Breast epithelium (tissue), 4 donors: Measurements from ENCODE around the gene CEP43. TPM values are rescaled to one million over a fixed set of nuclear protein-coding genes. Genes with fewer than 3 reads are reported as not detected.

ENCODE experiments used
- DNase-seq, 2 donors: peaks; one replicate each; pipeline ENCODE4 v3.0.0-alpha.2; 2019; ENCODE audit warnings: low spot score in 2 of 2
- H3K27ac ChIP-seq, 2 donors: fragments of 200-600 bp; sonication (generic) in 1 of 2; one replicate each; pipeline ENCODE4 v1.5.1; 2016 to 2019; ENCODE audit warnings: mild to moderate bottlenecking in 1 of 2
- H3K27me3 ChIP-seq, 2 donors: fragments of 200-600 bp; sonication (generic) in 1 of 2; one replicate each; pipeline versions ENCODE4 v1.5.1 to v1.6.0; 2017 to 2019; ENCODE audit warnings: control low read depth in 1 of 2, mild to moderate bottlenecking in 1 of 2
- H3K36me3 ChIP-seq: fragments of 200-600 bp; one replicate; pipeline ENCODE4 v1.5.1; 2019
- H3K4me1 ChIP-seq, 2 donors: fragments of 200-600 bp; sonication (generic); one replicate each; pipeline ENCODE4 v1.5.1; 2016 to 2019; ENCODE audit warnings: control low read depth in 1 of 2
- H3K4me3 ChIP-seq, 3 donors: fragments of 200-600 bp; sonication (generic); 1 replicate in 2 of 3; 2 replicates in 1 of 3; pipeline ENCODE4 v1.5.1; 2016 to 2019; ENCODE audit warnings: mild to moderate bottlenecking in 3 of 3, moderate library complexity in 2 of 3
- H3K9me3 ChIP-seq, 2 donors: fragments of 200-600 bp; sonication (generic) in 1 of 2; one replicate each; pipeline ENCODE4 v1.5.1; 2016 to 2019; ENCODE audit warnings: control low read depth in 1 of 2
- CTCF ChIP-seq, 3 donors: fragments of 450-650 bp; IDR thresholded peaks; one replicate each; pipeline ENCODE4 v1.5.1; 2016 to 2017; ENCODE audit warnings: antibody characterized with exemption in 3 of 3, mild to moderate bottlenecking in 3 of 3, moderate library complexity in 3 of 3
- POLR2A ChIP-seq: fragments of 450-650 bp; IDR thresholded peaks from one replicate; pipeline ENCODE4 v1.6.1; 2016; ENCODE audit warnings: antibody characterized with exemption, mild to moderate bottlenecking, moderate library complexity
- POLR2AphosphoS5 ChIP-seq, 3 donors: sonication (generic); formaldehyde crosslinking; IDR thresholded peaks; one replicate each; pipeline ENCODE4 v1.6.1; 2017; ENCODE audit warnings: antibody characterized with exemption in 3 of 3
- intact Hi-C: fragments of 100-400 bp; cut with DNase I; formaldehyde crosslinking; loops from one replicate; pipeline ENCODE4 v1.15.1; 2023; ENCODE audit warnings: low total_unique reads
- total RNA-seq, 3 donors: library from RNA; depleted of rRNA; stranded (reverse); fragments of >200 nt; gene quantifications; one replicate each; pipeline ENCODE4 v1.1.0, GENCODE V29; 2016

CEP43 gene
- total RNA-seq, 3 donors from 2014 or later = 11.2 to 32.6 (median 22.6) TPM

- Histone ChIP-seq H3K9me3 (no peaks in the 10 kb centered on the region), H3K4me1 (no peaks in the 10 kb centered on the region), H3K27ac (peak overlapping the region in 1 of 2 donors; percentile 22), H3K27me3 (no peaks in the 10 kb centered on the region), H3K36me3 (no peaks in the 10 kb centered on the region), H3K4me3 (no peak overlapping the region)
- TF ChIP-seq POLR2A (no peak), POLR2AphosphoS5 (IDR thresholded peaks at IDR 0.05) (no peak), CTCF (IDR thresholded peaks at IDR 0.05) (no peak)
- DNase-seq = peak in 1 of 2 donors; percentile 56
- intact Hi-C loops = no loop called here
These were observed 32.0 kb downstream of the CEP43 start for GRCh38 chr6:167031082-167031709.

GRCh38 chr6:167034056-167034455, 34.9 kb downstream of the CEP43 start:
- intact Hi-C loops = no loop called here
- Histone ChIP-seq H3K27ac (no peak overlapping the region), H3K27me3 (no peaks in the 10 kb centered on the region), H3K36me3 (no peaks in the 10 kb centered on the region), H3K4me1 (no peaks in the 10 kb centered on the region), H3K9me3 (no peaks in the 10 kb centered on the region), H3K4me3 (no peak overlapping the region)
- DNase-seq = no peak
- TF ChIP-seq CTCF (IDR thresholded peaks at IDR 0.05) (no peak), POLR2AphosphoS5 (IDR thresholded peaks at IDR 0.05) (no peak)

- intact Hi-C loops = no loop called here
- no peaks in the 10 kb centered on the region for H3K27me3 ChIP-seq
- no peaks in the 10 kb centered on the region for H3K4me1 ChIP-seq
- H3K9me3 ChIP-seq = no peaks in the 10 kb centered on the region
- no peaks in the 10 kb centered on the region for H3K36me3 ChIP-seq
- TF ChIP-seq POLR2AphosphoS5 (IDR thresholded peaks at IDR 0.05) (no peak), POLR2A (no peak), CTCF (IDR thresholded peaks at IDR 0.05) (no peak)
- DNase-seq = no peak
- no peak overlapping the region for H3K4me3 ChIP-seq
- H3K27ac ChIP-seq = no peak overlapping the region
These were observed 38.6 kb downstream of the CEP43 start for GRCh38 chr6:167037762-167038161.

- Histone ChIP-seq H3K4me3 (no peak overlapping the region), H3K36me3 (no peaks in the 10 kb centered on the region), H3K9me3 (no peaks in the 10 kb centered on the region), H3K27ac (no peak overlapping the region), H3K4me1 (no peaks in the 10 kb centered on the region), H3K27me3 (no peaks in the 10 kb centered on the region)
- no peak for DNase-seq
- intact Hi-C loops = no loop called here
- TF ChIP-seq POLR2AphosphoS5 (IDR thresholded peaks at IDR 0.05) = no peak
- TF ChIP-seq POLR2A = no peak
- TF ChIP-seq CTCF (IDR thresholded peaks at IDR 0.05) = no peak
These were observed 45.5 kb downstream of the CEP43 start for GRCh38 chr6:167044696-167045095.

- no peak overlapping the region for H3K4me3 ChIP-seq
- TF ChIP-seq POLR2A (no peak), CTCF (IDR thresholded peaks at IDR 0.05) (no peak), POLR2AphosphoS5 (IDR thresholded peaks at IDR 0.05) (no peak)
- no peak for DNase-seq
- H3K9me3 ChIP-seq = no peaks in the 10 kb centered on the region
- no peak overlapping the region for H3K27ac ChIP-seq
- intact Hi-C loops = loop anchor here (1.0 kb wide), 1 partner anchor 21 kb away; no protein-coding TSS in a partner anchor
- no peaks in the 10 kb centered on the region for H3K27me3 ChIP-seq
- no peaks in the 10 kb centered on the region for H3K36me3 ChIP-seq
- H3K4me1 ChIP-seq = no peaks in the 10 kb centered on the region
These were observed 46.8 kb downstream of the CEP43 start for GRCh38 chr6:167045828-167046580.
